K562 (cell line): ENCODE results near the gene KCTD3. TPM values are rescaled to one million over a fixed set of nuclear protein-coding genes. Genes with fewer than 3 reads are reported as not detected.

Experiments
- AFF1 ChIP-seq, 2 experiments: fragments of 450-650 bp; IDR thresholded peaks; 2 replicates each; pipeline ENCODE4 v1.6.1; 2018; ENCODE audit warnings: mild to moderate bottlenecking in 2 of 2, low read depth in 1 of 2; ENCODE audit not compliant: partially characterized antibody in 2 of 2
- CEBPG ChIP-seq, 3 experiments: fragments of 200-800 bp in 1 of 3; sonication (Bioruptor generic) in 1 of 3; sonication (generic) in 1 of 3; formaldehyde crosslinking in 1 of 3; IDR thresholded peaks in 2 of 3; conservative IDR thresholded peaks in 1 of 3; 2 replicates each; pipeline versions ENCODE4 v1.6.1 to v1.8.0; 2016 to 2022; ENCODE audit warnings: missing compliant biosample characterization in 2 of 3, missing genetic modification characterization in 2 of 3, mild to moderate bottlenecking in 1 of 3, missing genetic modification reagents in 1 of 3
- CREB1 ChIP-seq, 2 experiments: sonication (generic) in 1 of 2; formaldehyde crosslinking in 1 of 2; IDR thresholded peaks; 2 replicates each; pipeline versions ENCODE4 v1.6.1 to v1.8.0; 2012 to 2022; ENCODE audit warnings: inconsistent platforms in 1 of 2, mild to moderate bottlenecking in 1 of 2, missing genetic modification reagents in 1 of 2, moderate library complexity in 1 of 2
- FOSL1 ChIP-seq: fragments of 200-800 bp; sonication (Bioruptor generic); conservative IDR thresholded peaks from 2 replicates; pipeline ENCODE4 v1.6.1; 2016; ENCODE audit warnings: missing genetic modification characterization, missing compliant biosample characterization
- FOXK2 ChIP-seq, 2 experiments: fragments of 450-650 bp; IDR thresholded peaks in 1 of 2; conservative IDR thresholded peaks in 1 of 2; 2 replicates each; pipeline ENCODE4 v1.6.1; 2016; ENCODE audit warnings: low read depth in 2 of 2, mild to moderate bottlenecking in 1 of 2
- FOXO4 ChIP-seq: fragments of 450-650 bp; formaldehyde crosslinking; IDR thresholded peaks from 2 replicates; pipeline ENCODE4 v1.4.0; 2020; ENCODE audit warnings: mild to moderate bottlenecking, moderate library complexity
- MAFK ChIP-seq: IDR thresholded peaks from 2 replicates; pipeline ENCODE4 v1.6.1; 2011; ENCODE audit warnings: low read length, improper control_type of control experiment
- PATZ1 ChIP-seq: fragments of 250-450 bp; sonication (Bioruptor Pico); IDR thresholded peaks from 2 replicates; pipeline ENCODE4 v1.5.0; 2020; ENCODE audit warnings: mild to moderate bottlenecking, borderline replicate concordance
- RBM39 ChIP-seq: fragments of 200-400 bp; formaldehyde crosslinking; optimal IDR thresholded peaks from 2 replicates; pipeline ENCODE3; 2018; ENCODE audit warnings: low read depth, low read length
- STAT5A ChIP-seq: IDR thresholded peaks from 2 replicates; pipeline ENCODE4 v1.6.1; 2012; ENCODE audit warnings: low read length, inconsistent platforms, borderline replicate concordance
- STAT6 ChIP-seq: sonication (generic); formaldehyde crosslinking; IDR thresholded peaks from 2 replicates; pipeline ENCODE4 v1.8.1; 2023; ENCODE audit warnings: mild to moderate bottlenecking, missing genetic modification reagents
- ZBTB5 ChIP-seq: fragments of 450-650 bp; IDR thresholded peaks from 2 replicates; pipeline ENCODE4 v1.6.1; 2017; ENCODE audit warnings: antibody characterized with exemption
- ZSCAN32 ChIP-seq: fragments of 450-650 bp; formaldehyde crosslinking; IDR thresholded peaks from 2 replicates; pipeline ENCODE4 v1.4.0; 2020; ENCODE audit warnings: mild to moderate bottlenecking, moderate library complexity
- polyA plus RNA-seq, 8 experiments: library from polyadenylated mRNA; depleted of rRNA in 4 of 8; stranded (reverse) in 5 of 8; unstranded in 3 of 8; fragments of >200 nt; fragmentation: Nextera tagmentation in 2 of 8; fragmentation: Illumina TruSeq in 1 of 8; extraction: Ambion mirVana in 2 of 8; extraction: Trizol in 1 of 8; gene quantifications; 2 replicates each; pipeline versions ENCODE4 v1.2.1 to v1.2.3, GENCODE V29; 2011 to 2014; ENCODE audit warnings: inconsistent platforms in 1 of 8, missing spikeins in 1 of 8
- total RNA-seq, 7 experiments: library from RNA; depleted of rRNA in 6 of 7; stranded (reverse); fragments of >200 nt in 6 of 7; fragmentation: Illumina TruSeq in 2 of 7; extraction: Trizol in 2 of 7; gene quantifications; 2 replicates each; pipeline versions ENCODE4 v1.2.1 to v1.2.3, GENCODE V29; 2011 to 2021; ENCODE audit warnings: low replicate concordance in 1 of 7

KCTD3 gene
- total and polyA plus RNA-seq, 9 of the 15 experiments (the other 6 are each of a cell fraction or from before 2014, with no cell fraction given): 12.8 to 77.1 (median 44.3) TPM

GRCh38 chr1:215647738-215648137 is 80.6 kb downstream of the KCTD3 start (continued):
- TF ChIP-seq FOXO4 (no peak), MAFK (no peak), ZSCAN32 (no peak), CREB1 (IDR thresholded peaks at IDR 0.05) (no peak), CREB1 (CRISPR knock-in tag; IDR thresholded peaks at IDR 0.05) (peak; percentile 44; the same call in 1 of the 2 replicates), PATZ1 (no peak), RBM39 (no peak), STAT6 (CRISPR knock-in tag) (no peak), CEBPG (CRISPR knock-in tag; IDR thresholded peaks at IDR 0.05) (no peak), CEBPG (tag; conservative IDR thresholded peaks at IDR 0.05 in 1 of 2, IDR thresholded peaks at IDR 0.05 in 1 of 2) (no peak), FOXK2 (conservative IDR thresholded peaks at IDR 0.05 in 1 of 2, IDR thresholded peaks at IDR 0.05 in 1 of 2; ENCODE audit: low read depth in 2 of 2) (no peak), FOSL1 (no peak), ZBTB5 (no peak), AFF1 (IDR thresholded peaks at IDR 0.05; ENCODE audit: low read depth in 1 of 2, partially characterized antibody in 2 of 2) (no peak), STAT5A (peak; percentile 38; the same call in 1 of the 2 replicates)
